SK-N-SH (cell line): ENCODE data around the gene NKG7. TPM values are rescaled to one million over a fixed set of nuclear protein-coding genes. Genes with fewer than 3 reads are reported as not detected.

ENCODE experiments used
- CTCF ChIA-PET: fragments of 300-600, 350-600 bp; formaldehyde crosslinking; extraction: SDS; loops from one replicate; lab custom pipeline; 2021; lab: Yijun Ruan, JAX
- POLR2A ChIA-PET: fragments of 350-600 bp; sonication (Branson Sonifier 250); formaldehyde crosslinking; extraction: SDS; loops from one replicate; lab custom pipeline; 2020; ENCODE audit warnings: antibody characterized with exemption, inconsistent platforms; lab: Yijun Ruan, JAX
- DNase-seq: peaks from one replicate; pipeline ENCODE4 v3.0.0; 2012
- H2AFZ ChIP-seq: fragments of 200-600 bp; sonication (generic); 2 replicates; pipeline ENCODE4 v1.8.1; 2016; ENCODE audit warnings: antibody characterized with exemption, mild to moderate bottlenecking, low read depth
- H3F3A ChIP-seq: fragments of 200-600 bp; sonication (generic); replicated peaks from 2 replicates; pipeline ENCODE3; 2016; ENCODE audit warnings: antibody characterized with exemption, mild to moderate bottlenecking; ENCODE audit not compliant: insufficient read depth
- H3K27ac ChIP-seq, 2 experiments: fragments of 200-500 bp in 1 of 2; fragments of 200-600 bp in 1 of 2; sonication (Bioruptor generic) in 1 of 2; sonication (generic), shearing (Covaris generic) in 1 of 2; 2 replicates each; pipeline versions ENCODE4 v1.5.1 to v1.6.1; 2014 to 2016; ENCODE audit warnings: low read depth in 2 of 2, inconsistent platforms in 1 of 2, low read length in 1 of 2, mild to moderate bottlenecking in 1 of 2, mixed read lengths in 1 of 2
- H3K27me3 ChIP-seq: fragments of 200-600 bp; sonication (generic), shearing (Covaris generic); 2 replicates; pipeline ENCODE4 v1.6.1; 2016; ENCODE audit warnings: mixed run types; ENCODE audit not compliant: insufficient read depth
- H3K36me3 ChIP-seq, 2 experiments: fragments of 200-500 bp in 1 of 2; fragments of 200-600 bp in 1 of 2; sonication (Bioruptor generic) in 1 of 2; sonication (generic) in 1 of 2; replicated peaks in 1 of 2; 2 replicates each; pipeline versions ENCODE3 to v1.5.1; 2014 to 2016; ENCODE audit warnings: low read length in 1 of 2, mild to moderate bottlenecking in 1 of 2; ENCODE audit not compliant: insufficient read depth in 2 of 2, control insufficient read depth in 1 of 2
- H3K4me1 ChIP-seq, 2 experiments: fragments of 200-500 bp in 1 of 2; fragments of 200-600 bp in 1 of 2; sonication (Bioruptor generic) in 1 of 2; sonication (generic), shearing (Covaris generic) in 1 of 2; 2 replicates each; pipeline versions ENCODE4 v1.5.1 to v1.6.1; 2014 to 2016; ENCODE audit warnings: low read depth in 1 of 2, low read length in 1 of 2, mixed run types in 1 of 2; ENCODE audit not compliant: insufficient read depth in 2 of 2, control insufficient read depth in 1 of 2
- H3K4me2 ChIP-seq: fragments of 200-600 bp; sonication (generic), shearing (Covaris generic); 2 replicates; pipeline ENCODE4 v1.6.1; 2017; ENCODE audit warnings: mixed run types
- H3K4me3 ChIP-seq, 2 experiments: fragments of 200-500 bp in 1 of 2; fragments of 200-600 bp in 1 of 2; sonication (Bioruptor generic) in 1 of 2; sonication (generic), shearing (Covaris generic) in 1 of 2; 2 replicates each; pipeline versions ENCODE4 v1.5.1 to v1.8.1; 2014 to 2016; ENCODE audit warnings: low read depth in 2 of 2, inconsistent platforms in 1 of 2, low read length in 1 of 2, mild to moderate bottlenecking in 1 of 2, mixed read lengths in 1 of 2, moderate library complexity in 1 of 2
- H3K79me2 ChIP-seq: fragments of 200-600 bp; sonication (generic); 2 replicates; pipeline ENCODE4 v1.8.1; 2017; ENCODE audit warnings: mild to moderate bottlenecking; ENCODE audit not compliant: insufficient read depth
- H3K9ac ChIP-seq: fragments of 200-600 bp; sonication (generic); 2 replicates; pipeline ENCODE4 v1.6.1; 2017; ENCODE audit warnings: mixed run types
- H3K9me2 ChIP-seq: fragments of 200-600 bp; sonication (generic); 2 replicates; pipeline ENCODE4 v1.6.1; 2017; ENCODE audit warnings: mixed run types
- H3K9me3 ChIP-seq: fragments of 200-600 bp; sonication (generic); 2 replicates; pipeline ENCODE4 v1.6.1; 2017; ENCODE audit warnings: mixed run types, mild to moderate bottlenecking, moderate library complexity
- H4K20me1 ChIP-seq: fragments of 200-600 bp; sonication (generic); 2 replicates; pipeline ENCODE4 v1.6.1; 2017; ENCODE audit warnings: mild to moderate bottlenecking, mixed run types; ENCODE audit not compliant: insufficient read depth
- CTCF ChIP-seq: fragments of 200-600 bp; sonication (generic); IDR thresholded peaks from 2 replicates; pipeline ENCODE4 v1.6.1; 2017; ENCODE audit warnings: antibody characterized with exemption, mild to moderate bottlenecking, moderate library complexity
- FOXJ3 ChIP-seq: sonication (generic); formaldehyde crosslinking; IDR thresholded peaks from 2 replicates; pipeline ENCODE4 v1.5.1; 2020; ENCODE audit warnings: mild to moderate bottlenecking, missing genetic modification reagents
- GABPA ChIP-seq: IDR thresholded peaks from 2 replicates; pipeline ENCODE4 v1.4.0; 2012; ENCODE audit warnings: low read depth, mild to moderate bottlenecking
- GATA2 ChIP-seq: sonication (generic); formaldehyde crosslinking; IDR thresholded peaks from 2 replicates; pipeline ENCODE4 v1.5.0; 2020; ENCODE audit warnings: mild to moderate bottlenecking, missing genetic modification reagents
- JUND ChIP-seq: IDR thresholded peaks from 2 replicates; pipeline ENCODE4 v1.4.0; 2012
- MAX ChIP-seq: IDR thresholded peaks from 2 replicates; pipeline ENCODE4 v1.4.0; 2012; ENCODE audit warnings: low read depth
- NFIC ChIP-seq: IDR thresholded peaks from 2 replicates; pipeline ENCODE4 v1.4.0; 2012; ENCODE audit warnings: borderline replicate concordance
- REST ChIP-seq: IDR thresholded peaks from 2 replicates; pipeline ENCODE4 v1.6.1; 2012; ENCODE audit warnings: mild to moderate bottlenecking, low read depth, low read length, moderate library complexity
- RFX5 ChIP-seq: IDR thresholded peaks from 2 replicates; pipeline ENCODE4 v1.6.1; 2012; ENCODE audit warnings: mild to moderate bottlenecking, improper control_type of control experiment, low read length
- RXRA ChIP-seq: IDR thresholded peaks from 2 replicates; pipeline ENCODE4 v1.4.0; 2012; ENCODE audit warnings: low read depth, mild to moderate bottlenecking, borderline replicate concordance
- SIN3A ChIP-seq: IDR thresholded peaks from 2 replicates; pipeline ENCODE4 v1.6.1; 2012; ENCODE audit warnings: low read depth, mild to moderate bottlenecking, low read length, moderate library complexity, borderline replicate concordance
- SMC3 ChIP-seq: IDR thresholded peaks from 2 replicates; pipeline ENCODE4 v1.6.1; 2012; ENCODE audit warnings: low read depth, low read length, improper control_type of control experiment
- ZBTB33 ChIP-seq: IDR thresholded peaks from 2 replicates; pipeline ENCODE4 v1.4.0; 2012; ENCODE audit warnings: low read depth, borderline replicate concordance
- WGBS: methylation state at CpG from one replicate; pipeline ENCODE4 v1.1.6; 2017; ENCODE audit warnings: low lambda C conversion rate; 5-methylcytosine and 5-hydroxymethylcytosine counted together
- polyA plus RNA-seq, 3 experiments: library from polyadenylated mRNA; depleted of rRNA; stranded (reverse); fragments of >200 nt; gene quantifications; 2 replicates each; pipeline ENCODE4 v1.2.3, GENCODE V29; 2012

NKG7 gene
- polyA plus RNA-seq, 1 of the 3 experiments (the other 2 are of a cell fraction), result not detected

- Histone ChIP-seq H2AFZ (no peak overlapping the region), H3K36me3 (no peaks in the 10 kb centered on the region), H3K4me2 (no peak overlapping the region), H3K9ac (no peak overlapping the region), H3F3A (peaks cover 7% of the 10 kb centered on the region), H3K4me1 (peaks cover 0 to 4% of the 10 kb centered on the region in 2 experiments; a peak in 1 of 4 replicates), H3K4me3 (no peak overlapping the region), H3K79me2 (no peaks in the 10 kb centered on the region), H4K20me1 (no peaks in the 10 kb centered on the region)
- CTCF ChIA-PET, result interaction anchor here (1.0 to 2.7 kb wide), 5 partner anchors 16 to 69 kb away, joined by 3 to 8 read pairs (median 3); no protein-coding TSS in a partner anchor
- POLR2A ChIA-PET, result interaction anchor here (0.6 kb wide), 1 partner anchor 875 kb away, joined by 3 read pairs; no protein-coding TSS in a partner anchor
- 87% methylated on average over 4 of the region's 4 CpGs for WGBS
- TF ChIP-seq MAX (no peak), FOXJ3 (CRISPR knock-in tag) (no peak)
- TF ChIP-seq, all 33 proteins: peak for 0
- no peak for DNase-seq
- no peaks in the 10 kb centered on the region for H3K9me3 ChIP-seq
- no peaks in the 10 kb centered on the region for H3K9me2 ChIP-seq
- H3K27me3 ChIP-seq, result no peaks in the 10 kb centered on the region
- peak overlapping the region in 1 of 2 experiments; percentile 30; a peak in 1 of 4 replicates for H3K27ac ChIP-seq
These were observed 13.2 kb downstream of the NKG7 start for GRCh38 chr19:51359294-51359693.

GRCh38 chr19:51357952-51358351, 14.5 kb downstream of the NKG7 start:
- TF ChIP-seq ZBTB33 (no peak), NFIC (no peak)
- TF ChIP-seq, all 33 proteins: peak for 0
- Histone ChIP-seq H3K27me3 (no peaks in the 10 kb centered on the region), H3F3A (peaks cover 7% of the 10 kb centered on the region), H3K79me2 (no peaks in the 10 kb centered on the region), H3K9me2 (no peaks in the 10 kb centered on the region), H3K9ac (no peak overlapping the region), H3K36me3 (no peaks in the 10 kb centered on the region), H4K20me1 (no peaks in the 10 kb centered on the region), H3K4me3 (no peak overlapping the region), H3K4me1 (no peaks in the 10 kb centered on the region; a peak in 1 of 4 replicates), H3K9me3 (no peaks in the 10 kb centered on the region), H2AFZ (no peak overlapping the region), H3K27ac (no peak overlapping the region), H3K4me2 (no peak overlapping the region)
- DNase-seq, result no peak
- CTCF ChIA-PET, result interaction anchor here (2.7 kb wide), 1 partner anchor 17 kb away, joined by 8 read pairs; no protein-coding TSS in a partner anchor
- POLR2A ChIA-PET, result no interaction called here
- WGBS, result 83% methylated on average over 6 of the region's 7 CpGs

- Histone ChIP-seq H3K4me3 (no peak overlapping the region), H2AFZ (no peak overlapping the region), H3K4me2 (no peak overlapping the region), H3K27ac (no peak overlapping the region), H4K20me1 (no peaks in the 10 kb centered on the region)
- CTCF ChIA-PET, result interaction anchor here (0.8 to 1.5 kb wide), 2 partner anchors 14 to 43 kb away, joined by 3 to 4 read pairs; partner anchors contain the start of gene VSIG10L
- TF ChIP-seq SIN3A (no peak), FOXJ3 (CRISPR knock-in tag) (no peak), CTCF (no peak), JUND (no peak), SMC3 (no peak), GATA2 (no peak), GABPA (no peak), RFX5 (no peak), RXRA (no peak), REST (no peak)
- TF ChIP-seq, all 33 proteins: peak for 0
- Histone ChIP-seq H3K4me1 (no peaks in the 10 kb centered on the region; a peak in 1 of 4 replicates), H3F3A (peaks cover 7% of the 10 kb centered on the region), H3K79me2 (no peaks in the 10 kb centered on the region), H3K27me3 (no peaks in the 10 kb centered on the region), H3K9me3 (no peaks in the 10 kb centered on the region), H3K36me3 (no peaks in the 10 kb centered on the region), H3K9me2 (no peaks in the 10 kb centered on the region), H3K9ac (no peak overlapping the region)
- 92% methylated on average over 10 of the region's 10 CpGs for WGBS
- DNase-seq, result no peak
- POLR2A ChIA-PET, result no interaction called here
These were observed 16.2 kb downstream of the NKG7 start for GRCh38 chr19:51356159-51356801.
